Fibroblast of villous mesenchyme (primary cell): ENCODE measurements around the gene MRPS15. TPM values are rescaled to one million over a fixed set of nuclear protein-coding genes. Genes with fewer than 3 reads are reported as not detected.
A peak's percentile ranks its signal among the peaks of the same experiment; 100 is the strongest.

Source experiments
- DNase-seq: peaks from one replicate; pipeline ENCODE4 v3.0.0-alpha.2; 2010; ENCODE audit warnings: low read depth
- H3K4me3 ChIP-seq: 2 replicates; pipeline ENCODE4 v1.5.1; 2011; ENCODE audit warnings: low read depth, mild to moderate bottlenecking, low read length
- small RNA-seq: library from RNA; depleted of rRNA; stranded (forward); fragments of <200 nt; gene quantifications from one replicate; pipeline ENCODE3, GENCODE V24; 2012
- total RNA-seq: library from RNA; depleted of rRNA; stranded (reverse); fragments of >200 nt; gene quantifications from 2 replicates; pipeline ENCODE4 v1.2.3, GENCODE V29; 2012
- TF ChIP-seq, protein P1 (sequence below): IDR thresholded peaks from 2 replicates; pipeline ENCODE4 v1.5.1; 2012; ENCODE audit warnings: low read depth, mild to moderate bottlenecking, low read length; ENCODE audit not compliant: insufficient read depth

The MRPS15 gene
- total RNA-seq, 1 donor, result 83.8 TPM

DNA sequence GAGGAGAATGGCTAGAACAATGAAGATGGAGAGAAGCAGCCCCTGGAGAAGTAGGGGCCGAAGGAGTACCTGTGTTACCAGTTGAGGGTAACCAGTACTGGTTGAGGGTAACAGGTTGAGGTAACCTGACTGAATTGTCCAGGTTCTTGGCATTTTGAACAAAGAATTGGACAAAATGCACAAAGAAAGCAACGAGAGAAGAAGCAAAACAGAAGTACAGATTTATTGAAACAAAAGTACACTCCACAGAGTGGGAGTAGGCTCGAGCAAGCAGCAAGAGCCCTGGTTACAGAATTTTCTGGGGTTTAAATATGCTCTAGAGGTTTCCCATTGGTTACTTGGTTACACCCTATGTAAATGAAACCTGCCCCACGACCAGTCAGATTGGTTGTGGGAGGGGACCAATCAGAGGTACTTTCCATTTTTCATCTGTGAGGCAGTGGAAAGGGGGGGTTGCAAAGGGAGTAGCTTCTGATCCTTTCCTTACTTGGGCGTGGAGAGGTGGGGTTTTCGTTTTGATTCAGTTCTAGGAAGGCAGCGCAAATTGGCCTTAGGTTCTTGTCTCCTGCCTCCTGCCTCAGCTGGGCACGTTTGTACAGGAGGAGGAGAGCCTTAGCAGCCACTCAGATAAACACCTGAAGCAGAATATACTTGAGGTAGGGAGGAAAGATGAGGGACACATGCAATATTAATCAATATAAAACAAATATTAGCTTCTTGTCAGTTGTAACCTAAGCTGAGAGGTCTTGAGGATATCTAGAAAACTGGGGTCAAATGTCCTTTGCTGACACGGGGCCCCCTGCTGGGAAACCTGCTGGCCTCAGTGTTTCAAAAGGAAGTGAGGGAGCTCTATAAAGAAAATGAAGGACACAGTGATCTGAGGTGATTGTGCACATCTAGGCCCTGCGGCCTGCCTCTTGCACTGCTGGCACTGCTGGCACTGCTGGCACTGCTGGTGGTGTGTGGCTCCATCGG is 52.2 kb downstream of the MRPS15 start:
- TF ChIP-seq, protein P1, sequence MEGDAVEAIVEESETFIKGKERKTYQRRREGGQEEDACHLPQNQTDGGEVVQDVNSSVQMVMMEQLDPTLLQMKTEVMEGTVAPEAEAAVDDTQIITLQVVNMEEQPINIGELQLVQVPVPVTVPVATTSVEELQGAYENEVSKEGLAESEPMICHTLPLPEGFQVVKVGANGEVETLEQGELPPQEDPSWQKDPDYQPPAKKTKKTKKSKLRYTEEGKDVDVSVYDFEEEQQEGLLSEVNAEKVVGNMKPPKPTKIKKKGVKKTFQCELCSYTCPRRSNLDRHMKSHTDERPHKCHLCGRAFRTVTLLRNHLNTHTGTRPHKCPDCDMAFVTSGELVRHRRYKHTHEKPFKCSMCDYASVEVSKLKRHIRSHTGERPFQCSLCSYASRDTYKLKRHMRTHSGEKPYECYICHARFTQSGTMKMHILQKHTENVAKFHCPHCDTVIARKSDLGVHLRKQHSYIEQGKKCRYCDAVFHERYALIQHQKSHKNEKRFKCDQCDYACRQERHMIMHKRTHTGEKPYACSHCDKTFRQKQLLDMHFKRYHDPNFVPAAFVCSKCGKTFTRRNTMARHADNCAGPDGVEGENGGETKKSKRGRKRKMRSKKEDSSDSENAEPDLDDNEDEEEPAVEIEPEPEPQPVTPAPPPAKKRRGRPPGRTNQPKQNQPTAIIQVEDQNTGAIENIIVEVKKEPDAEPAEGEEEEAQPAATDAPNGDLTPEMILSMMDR, result no peak
- peak; percentile 18 for DNase-seq
- no peak overlapping the region for H3K4me3 ChIP-seq

DNA sequence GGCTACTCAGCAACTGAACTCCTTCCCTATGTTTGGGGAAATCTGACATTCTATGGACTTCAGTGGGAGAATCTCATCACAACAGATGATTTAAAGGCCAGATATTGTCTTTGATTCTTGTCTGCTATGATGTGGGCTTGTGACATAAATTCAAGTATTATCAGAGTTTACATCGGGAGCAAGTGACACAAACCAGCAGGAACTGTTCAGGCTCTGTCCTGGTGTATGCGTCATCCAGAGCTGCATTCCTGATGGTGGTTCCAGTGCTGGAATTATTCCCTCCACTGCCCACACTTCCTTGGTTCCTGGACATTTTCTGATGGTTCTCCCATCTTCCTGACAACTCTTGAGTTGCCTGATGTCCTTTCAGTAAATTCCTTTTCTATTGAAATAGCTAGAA is 55.7 kb downstream of the MRPS15 start:
- TF ChIP-seq, protein P1, result no peak
- H3K4me3 ChIP-seq, result no peak overlapping the region
- DNase-seq, result peak; percentile 74

DNA sequence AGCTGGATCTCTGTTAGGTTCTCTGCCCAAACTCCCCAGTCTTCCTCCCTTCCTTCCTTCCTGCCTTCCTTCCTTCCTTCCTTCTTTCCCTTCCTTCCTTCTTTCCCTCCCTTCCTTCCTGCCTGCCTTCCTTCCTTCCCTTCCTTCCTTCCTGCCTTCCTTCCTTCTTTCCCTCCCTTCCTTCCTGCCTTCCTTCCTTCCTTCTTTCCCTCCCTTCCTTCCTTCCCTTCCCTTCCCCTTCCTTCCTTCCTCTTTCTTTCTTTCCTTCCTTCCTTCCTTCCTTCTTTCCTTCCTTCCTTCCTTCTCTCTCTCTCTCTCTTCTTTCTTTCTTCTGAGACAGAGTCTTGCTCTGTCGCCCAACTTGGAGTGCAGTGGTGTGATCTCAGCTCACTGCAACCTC is 57.7 kb downstream of the MRPS15 start:
- TF ChIP-seq, protein P1, result no peak
- no peak for DNase-seq
- no peak overlapping the region for H3K4me3 ChIP-seq

Small RNA genes lying within 50 kb of the gene (small RNA-seq; reads per million reads assigned to genes)
- 1.1 reads per million, percentile 19 among the genes with 10 or more reads in this experiment for gene SNORA63C

Other genes with a start within 250 kb of the MRPS15 start
- 120 and 130 TPM in 2 replicates for gene THRAP3, start 239.9 kb downstream of the MRPS15 start, total RNA-seq
- gene SH3D21, start 158.0 kb downstream of the MRPS15 start, total RNA-seq, result 3.9 and 5.8 TPM in 2 replicates
- 191 and 305 TPM in 2 replicates for gene EVA1B, start 140.7 kb downstream of the MRPS15 start, total RNA-seq
- gene STK40, start 78.5 kb downstream of the MRPS15 start, total RNA-seq, result 17.4 and 24.6 TPM in 2 replicates
- gene LSM10, start 66.5 kb downstream of the MRPS15 start, total RNA-seq, result 6.9 and 10.0 TPM in 2 replicates
- 6.0 and 8.1 TPM in 2 replicates for gene OSCP1, start 13.9 kb downstream of the MRPS15 start, total RNA-seq
- 0.32 TPM in 1 of 2 replicates, not detected in the other for gene CSF3R, start 18.5 kb upstream of the MRPS15 start, total RNA-seq